MCF 10A (cell line): ENCODE data around the gene ABL2. TPM values are rescaled to one million over a fixed set of nuclear protein-coding genes. Genes with fewer than 3 reads are reported as not detected.
A peak's percentile ranks its signal among the peaks of the same experiment; 100 is the strongest.

ENCODE experiments used
- BruUV-seq: library from RNA; stranded (reverse); fragments of 400-500 nt; replicated peaks from 2 replicates; lab custom pipeline; 2021; lab: Mats Ljungman, UMichigan
- CTCF ChIA-PET: fragments of 300-600 bp; sonication (Branson Sonifier 250); formaldehyde crosslinking; extraction: SDS; loops from one replicate; lab custom pipeline; 2021; ENCODE audit warnings: antibody characterized with exemption, inconsistent platforms; lab: Yijun Ruan, JAX
- POLR2A ChIA-PET: fragments of 300-600, 350-650 bp; sonication (Branson Sonifier 250); formaldehyde crosslinking; extraction: SDS; loops from one replicate; lab custom pipeline; 2020; ENCODE audit warnings: antibody characterized with exemption, inconsistent platforms; lab: Yijun Ruan, JAX
- DNase-seq: peaks from one replicate; pipeline ENCODE4 v3.0.0-alpha.2; 2018; ENCODE audit not compliant: unreplicated experiment
- H3K27ac Mint-ChIP-seq: one replicate; pipeline ENCODE4 v1.8.0; 2022; ENCODE audit warnings: mild to moderate bottlenecking, low read depth, mixed read lengths; ENCODE audit not compliant: unreplicated experiment
- H3K27me3 Mint-ChIP-seq: one replicate; pipeline ENCODE4 v1.8.0; 2022; ENCODE audit warnings: mixed read lengths; ENCODE audit not compliant: insufficient read depth, unreplicated experiment
- H3K36me3 Mint-ChIP-seq: one replicate; pipeline ENCODE4 v1.8.0; 2022; ENCODE audit warnings: mild to moderate bottlenecking, moderate library complexity, mixed read lengths; ENCODE audit not compliant: insufficient read depth, unreplicated experiment
- H3K4me1 Mint-ChIP-seq: one replicate; pipeline ENCODE4 v1.8.0; 2022; ENCODE audit warnings: mixed read lengths; ENCODE audit not compliant: insufficient read depth, unreplicated experiment
- H3K4me3 Mint-ChIP-seq: one replicate; pipeline ENCODE4 v1.8.0; 2022; ENCODE audit warnings: mild to moderate bottlenecking, moderate library complexity, mixed read lengths; ENCODE audit not compliant: unreplicated experiment
- H3K9me3 Mint-ChIP-seq: one replicate; pipeline ENCODE4 v1.8.0; 2022; ENCODE audit warnings: mixed read lengths; ENCODE audit not compliant: unreplicated experiment
- CTCF ChIP-seq: fragments of 200-600 bp; IDR thresholded peaks from one replicate; pipeline ENCODE4 v1.8.0; 2022; ENCODE audit warnings: antibody characterized with exemption, mild to moderate bottlenecking; ENCODE audit not compliant: unreplicated experiment
- intact Hi-C: fragments of 100-400 bp; cut with micrococcal nuclease; formaldehyde crosslinking; loops from 2 replicates; pipeline ENCODE4 v1.14.1; 2022
- total RNA-seq: library from RNA; stranded (reverse); gene quantifications from 2 replicates; pipeline ENCODE4 v1.2.3, GENCODE V29; 2022

The ABL2 gene
- total RNA-seq, 1 experiment from 2014 or later, result 109 TPM

DNA sequence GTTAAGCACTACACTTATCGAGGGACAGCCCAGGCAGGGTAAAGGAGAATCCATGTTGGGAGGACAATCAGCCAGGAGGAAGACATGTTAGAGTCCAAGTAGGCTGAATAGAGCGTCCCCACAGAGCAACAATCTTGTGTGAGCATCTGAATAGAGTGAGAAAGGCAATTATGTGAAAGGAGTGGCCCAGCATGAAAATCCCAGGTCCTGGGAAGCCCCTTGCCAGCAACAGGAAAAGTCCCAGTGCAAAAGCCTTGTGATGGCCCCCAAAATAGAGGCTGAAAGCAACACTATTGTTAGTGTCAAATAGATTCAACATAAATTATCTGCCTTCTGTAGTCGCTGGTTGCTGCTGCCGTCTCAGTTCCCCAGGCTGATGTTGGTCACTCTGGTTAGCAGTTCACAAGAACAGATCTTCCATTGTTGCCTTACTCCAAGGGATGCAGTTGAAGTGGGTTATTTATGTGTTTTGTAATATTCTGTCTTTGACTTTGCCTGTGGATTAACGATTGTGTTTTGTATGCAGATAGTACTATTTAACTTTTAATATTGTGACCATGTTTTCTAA is 12.1 kb upstream of the ABL2 start:
- ChIA-PET POLR2A (interaction anchor here (0.6 kb wide), 1 partner anchor 10 kb away, joined by 3 read pairs; no protein-coding TSS in a partner anchor), CTCF (interaction anchor here (1.0 to 1.9 kb wide), 2 partner anchors 10 to 129 kb away, joined by 7 to 8 read pairs; no protein-coding TSS in a partner anchor)
- intact Hi-C loops, result no loop called here
- Mint-ChIP-seq H3K9me3 (no peaks in the 10 kb centered on the region), H3K4me1 (no peaks in the 10 kb centered on the region), H3K27ac (no peak overlapping the region), H3K4me3 (no peak overlapping the region), H3K27me3 (no peaks in the 10 kb centered on the region), H3K36me3 (no peaks in the 10 kb centered on the region)
- DNase-seq, result no peak
- TF ChIP-seq CTCF, result no peak
- no TSS peak for BruUV-seq

DNA sequence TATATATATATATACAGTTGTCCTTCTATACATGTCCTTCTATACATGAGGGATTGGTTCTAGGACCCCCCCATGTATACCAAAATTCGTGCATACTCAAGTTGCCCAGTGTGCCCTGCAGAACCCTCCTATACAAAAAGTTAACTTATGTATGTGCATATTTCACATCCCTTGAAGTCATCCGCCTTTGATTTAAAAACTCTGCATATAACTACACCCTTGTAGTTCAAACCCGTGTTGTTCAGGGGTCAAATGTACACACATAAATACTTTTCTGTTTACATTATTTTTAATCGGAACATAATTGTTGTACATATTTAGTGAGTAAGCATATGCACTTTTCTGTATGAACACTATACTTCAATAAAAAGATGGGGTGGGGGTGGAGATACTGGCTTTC is 7.7 kb upstream of the ABL2 start:
- peaks cover 9% of the 10 kb centered on the region for H3K4me1 Mint-ChIP-seq
- H3K9me3 Mint-ChIP-seq, result no peaks in the 10 kb centered on the region
- no TSS peak for BruUV-seq
- H3K36me3 Mint-ChIP-seq, result no peaks in the 10 kb centered on the region
- H3K27ac Mint-ChIP-seq, result no peak overlapping the region
- no peaks in the 10 kb centered on the region for H3K27me3 Mint-ChIP-seq
- intact Hi-C loops, result no loop called here
- no peak overlapping the region for H3K4me3 Mint-ChIP-seq
- ChIA-PET CTCF (interaction anchor here (0.6 to 1.6 kb wide), 5 partner anchors 10 to 302 kb away, joined by 3 to 13 read pairs (median 3); no protein-coding TSS in a partner anchor), POLR2A (no interaction called here)
- DNase-seq, result no peak
- TF ChIP-seq CTCF, result no peak

- Mint-ChIP-seq H3K9me3 (no peaks in the 10 kb centered on the region), H3K27me3 (no peaks in the 10 kb centered on the region), H3K27ac (peak overlapping the region; percentile 59), H3K36me3 (no peaks in the 10 kb centered on the region), H3K4me1 (peaks cover 19% of the 10 kb centered on the region), H3K4me3 (no peak overlapping the region)
- POLR2A ChIA-PET, result interaction anchor here (1.2 kb wide), 1 partner anchor 58 kb away, joined by 4 read pairs; the partner anchor contains the start of gene SOAT1
- BruUV-seq, result no TSS peak
- TF ChIP-seq CTCF, result no peak
- intact Hi-C loops, result no loop called here
- DNase-seq, result no peak
- CTCF ChIA-PET, result interaction anchor here (0.6 to 1.6 kb wide), 2 partner anchors 17 to 240 kb away, joined by 3 to 5 read pairs; no protein-coding TSS in a partner anchor
Observed at GRCh38 chr1:179234863-179235262, 5.4 kb upstream of the ABL2 start.

DNA sequence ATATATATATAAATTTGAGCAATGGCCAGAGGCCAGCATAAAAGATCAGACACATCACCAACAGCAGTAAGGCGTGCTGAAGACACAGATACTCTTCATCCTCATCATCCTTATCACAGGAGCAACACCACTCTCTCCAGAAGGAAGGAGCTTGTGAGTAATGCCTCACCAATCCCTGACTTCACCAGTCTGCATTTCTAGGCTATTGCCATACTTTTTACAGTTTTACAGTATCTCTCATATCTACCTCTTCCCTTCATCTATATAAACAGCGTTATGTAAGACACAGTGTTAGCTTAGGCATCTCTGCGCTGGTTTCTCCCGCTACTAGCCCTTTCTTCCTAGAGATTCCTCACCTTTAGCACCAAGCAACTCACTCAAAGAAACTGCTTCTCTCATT is 2.4 kb upstream of the ABL2 start:
- no TSS peak for BruUV-seq
- Mint-ChIP-seq H3K27me3 (no peaks in the 10 kb centered on the region), H3K4me1 (peaks cover 32% of the 10 kb centered on the region), H3K27ac (no peak overlapping the region), H3K36me3 (no peaks in the 10 kb centered on the region), H3K4me3 (no peak overlapping the region), H3K9me3 (no peaks in the 10 kb centered on the region)
- no peak for DNase-seq
- POLR2A ChIA-PET, result interaction anchor here (0.8 kb wide), 1 partner anchor 19 kb away, joined by 3 read pairs; no protein-coding TSS in a partner anchor
- intact Hi-C loops, result no loop called here
- CTCF ChIA-PET, result interaction anchor here (0.9 kb wide), 1 partner anchor 153 kb away, joined by 3 read pairs; no protein-coding TSS in a partner anchor
- TF ChIP-seq CTCF, result no peak
